ENCODE measurements around the gene INPP4A.

Gene INPP4A

GRCh38 chr2:98454500-98455235, 10.0 kb downstream of the INPP4A start:
- Histone ChIP-seq H3K36me3 (replicated peaks) (no peaks in the 10 kb centered on the region), H3K27me3 (replicated peaks) (no peaks in the 10 kb centered on the region), H3K4me3 (ENCODE audit: low read depth, low read length) (no peak overlapping the region), H3K27ac (no peak overlapping the region)
- in situ Hi-C loops (cut with HindIII; ENCODE audit: low pct_ligation_motif_present, low sequenced_read_pairs): no loop called here
- DNase-seq: no peak
- TF ChIP-seq, protein P1, sequence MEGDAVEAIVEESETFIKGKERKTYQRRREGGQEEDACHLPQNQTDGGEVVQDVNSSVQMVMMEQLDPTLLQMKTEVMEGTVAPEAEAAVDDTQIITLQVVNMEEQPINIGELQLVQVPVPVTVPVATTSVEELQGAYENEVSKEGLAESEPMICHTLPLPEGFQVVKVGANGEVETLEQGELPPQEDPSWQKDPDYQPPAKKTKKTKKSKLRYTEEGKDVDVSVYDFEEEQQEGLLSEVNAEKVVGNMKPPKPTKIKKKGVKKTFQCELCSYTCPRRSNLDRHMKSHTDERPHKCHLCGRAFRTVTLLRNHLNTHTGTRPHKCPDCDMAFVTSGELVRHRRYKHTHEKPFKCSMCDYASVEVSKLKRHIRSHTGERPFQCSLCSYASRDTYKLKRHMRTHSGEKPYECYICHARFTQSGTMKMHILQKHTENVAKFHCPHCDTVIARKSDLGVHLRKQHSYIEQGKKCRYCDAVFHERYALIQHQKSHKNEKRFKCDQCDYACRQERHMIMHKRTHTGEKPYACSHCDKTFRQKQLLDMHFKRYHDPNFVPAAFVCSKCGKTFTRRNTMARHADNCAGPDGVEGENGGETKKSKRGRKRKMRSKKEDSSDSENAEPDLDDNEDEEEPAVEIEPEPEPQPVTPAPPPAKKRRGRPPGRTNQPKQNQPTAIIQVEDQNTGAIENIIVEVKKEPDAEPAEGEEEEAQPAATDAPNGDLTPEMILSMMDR (IDR thresholded peaks at IDR 0.05; ENCODE audit: low read depth, low read length, missing control alignments): no peak

GRCh38 chr2:98455494-98455976, 10.9 kb downstream of the INPP4A start:
- no peak overlapping the region for H3K4me3 ChIP-seq (ENCODE audit: low read depth, low read length)
- TF ChIP-seq, protein P1 (IDR thresholded peaks at IDR 0.05; ENCODE audit: low read depth, low read length, missing control alignments): no peak
- H3K27ac ChIP-seq: peak overlapping the region; percentile 44
- H3K36me3 ChIP-seq (replicated peaks): no peaks in the 10 kb centered on the region
- in situ Hi-C loops (cut with HindIII; ENCODE audit: low pct_ligation_motif_present, low sequenced_read_pairs): no loop called here
- no peaks in the 10 kb centered on the region for H3K27me3 ChIP-seq (replicated peaks)
- DNase-seq: no peak

- H3K36me3 ChIP-seq (replicated peaks): no peaks in the 10 kb centered on the region
- H3K4me3 ChIP-seq (ENCODE audit: low read depth, low read length): no peak overlapping the region
- TF ChIP-seq, protein P1 (IDR thresholded peaks at IDR 0.05; ENCODE audit: low read depth, low read length, missing control alignments): no peak
- H3K27ac ChIP-seq: peak overlapping the region; percentile 56
- in situ Hi-C loops (cut with HindIII; ENCODE audit: low pct_ligation_motif_present, low sequenced_read_pairs): no loop called here
- DNase-seq: peak; percentile 83
- no peaks in the 10 kb centered on the region for H3K27me3 ChIP-seq (replicated peaks)
These were observed 12.5 kb downstream of the INPP4A start for GRCh38 chr2:98457045-98457696.

- in situ Hi-C loops (cut with HindIII; ENCODE audit: low pct_ligation_motif_present, low sequenced_read_pairs): no loop called here
- no peak overlapping the region for H3K4me3 ChIP-seq (ENCODE audit: low read depth, low read length)
- DNase-seq: peak; percentile 59
These were observed 13.5 kb downstream of the INPP4A start for GRCh38 chr2:98458207-98458606.

DNA sequence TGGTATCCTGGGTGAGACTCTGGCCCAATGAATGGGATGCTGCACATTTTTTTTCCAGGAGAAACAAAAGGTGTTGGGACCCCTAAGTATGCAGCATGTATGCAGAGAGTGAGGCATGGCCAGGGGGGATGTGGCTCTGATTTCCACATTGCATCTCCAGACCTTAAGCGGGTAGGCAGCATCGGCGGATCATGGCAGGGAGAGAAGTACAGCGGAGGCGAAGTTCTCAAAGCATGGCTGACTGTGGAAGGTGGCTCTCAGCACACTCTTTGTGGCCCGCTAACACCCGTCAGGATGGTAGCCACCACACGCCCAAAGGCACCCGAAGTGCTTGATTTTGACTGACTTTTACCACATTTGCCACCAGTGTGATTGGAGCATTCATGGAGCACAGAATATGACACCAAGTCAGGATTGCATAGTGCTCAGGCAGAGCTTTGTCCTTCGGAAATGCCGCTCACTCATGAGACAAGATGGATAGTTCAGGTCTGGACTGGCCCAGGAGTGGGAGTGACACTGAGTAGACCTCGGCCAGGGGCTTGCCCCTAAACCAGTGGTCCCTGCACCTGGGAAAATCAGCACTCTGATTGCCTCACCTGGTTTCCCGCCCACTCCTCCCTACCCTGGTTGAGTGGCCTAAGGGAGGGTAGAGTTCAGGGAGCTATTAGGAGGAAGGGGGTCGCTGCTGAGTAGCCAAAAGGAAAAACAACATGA, 14.2 kb downstream of the INPP4A start:
- H3K27ac ChIP-seq: no peak overlapping the region
- DNase-seq: no peak
- no peak overlapping the region for H3K4me3 ChIP-seq (ENCODE audit: low read depth, low read length)
- H3K27me3 ChIP-seq (replicated peaks): no peaks in the 10 kb centered on the region
- in situ Hi-C loops (cut with HindIII; ENCODE audit: low pct_ligation_motif_present, low sequenced_read_pairs): no loop called here
- TF ChIP-seq, protein P1 (IDR thresholded peaks at IDR 0.05; ENCODE audit: low read depth, low read length, missing control alignments): no peak
- H3K36me3 ChIP-seq (replicated peaks): no peaks in the 10 kb centered on the region

More at GRCh38 chr2:98458207-98458606, 13.5 kb downstream of the INPP4A start:
- Histone ChIP-seq H3K36me3 (replicated peaks) (no peaks in the 10 kb centered on the region), H3K27me3 (replicated peaks) (no peaks in the 10 kb centered on the region), H3K27ac (no peak overlapping the region)
- TF ChIP-seq, protein P1 (IDR thresholded peaks at IDR 0.05; ENCODE audit: low read depth, low read length, missing control alignments): no peak
